Endothelial cell of umbilical vein (primary cell): ENCODE measurements around the gene PARVA.

Experiments used
- EZH2 ChIP-seq: IDR thresholded peaks from 2 replicates; pipeline ENCODE4 v1.6.1; 2012; ENCODE audit warnings: borderline replicate concordance, low read depth, mild to moderate bottlenecking, moderate library complexity, low read length, inconsistent platforms; ENCODE audit not compliant: severe bottlenecking
- FOS ChIP-seq: IDR thresholded peaks from 2 replicates; pipeline ENCODE4 v1.6.1; 2011; ENCODE audit warnings: mild to moderate bottlenecking, low read length, moderate library complexity, borderline replicate concordance; ENCODE audit not compliant: insufficient read depth
- MYC ChIP-seq: IDR thresholded peaks from one replicate; pipeline ENCODE4 v1.6.1; 2011; ENCODE audit warnings: mild to moderate bottlenecking, low read depth, low read length
- POLR2A ChIP-seq: IDR thresholded peaks from 2 replicates; pipeline ENCODE4 v1.6.1; 2012; ENCODE audit warnings: low read depth, mild to moderate bottlenecking, control low read depth, low read length
- POLR2AphosphoS5 ChIP-seq: IDR thresholded peaks from 2 replicates; pipeline ENCODE4 v1.6.1; 2012; ENCODE audit warnings: low read depth, mild to moderate bottlenecking, control low read depth, low read length, moderate library complexity; ENCODE audit not compliant: insufficient read depth
- TF ChIP-seq, protein P1 (sequence below), 2 donors: IDR thresholded peaks; 1 replicate in 1 of 2; 2 replicates in 1 of 2; pipeline ENCODE4 v1.5.1; 2011; ENCODE audit warnings: low read length in 2 of 2, mild to moderate bottlenecking in 2 of 2, moderate library complexity in 2 of 2, control low read depth in 1 of 2, inconsistent platforms in 1 of 2, low read depth in 1 of 2; ENCODE audit not compliant: insufficient read depth in 1 of 2; ENCODE audit errors: extremely low read depth in 1 of 2
- TF ChIP-seq, protein P2 (sequence below): IDR thresholded peaks from 2 replicates; pipeline ENCODE4 v1.6.1; 2011; ENCODE audit not compliant: insufficient read depth, insufficient read length

- TF ChIP-seq, protein P1, sequence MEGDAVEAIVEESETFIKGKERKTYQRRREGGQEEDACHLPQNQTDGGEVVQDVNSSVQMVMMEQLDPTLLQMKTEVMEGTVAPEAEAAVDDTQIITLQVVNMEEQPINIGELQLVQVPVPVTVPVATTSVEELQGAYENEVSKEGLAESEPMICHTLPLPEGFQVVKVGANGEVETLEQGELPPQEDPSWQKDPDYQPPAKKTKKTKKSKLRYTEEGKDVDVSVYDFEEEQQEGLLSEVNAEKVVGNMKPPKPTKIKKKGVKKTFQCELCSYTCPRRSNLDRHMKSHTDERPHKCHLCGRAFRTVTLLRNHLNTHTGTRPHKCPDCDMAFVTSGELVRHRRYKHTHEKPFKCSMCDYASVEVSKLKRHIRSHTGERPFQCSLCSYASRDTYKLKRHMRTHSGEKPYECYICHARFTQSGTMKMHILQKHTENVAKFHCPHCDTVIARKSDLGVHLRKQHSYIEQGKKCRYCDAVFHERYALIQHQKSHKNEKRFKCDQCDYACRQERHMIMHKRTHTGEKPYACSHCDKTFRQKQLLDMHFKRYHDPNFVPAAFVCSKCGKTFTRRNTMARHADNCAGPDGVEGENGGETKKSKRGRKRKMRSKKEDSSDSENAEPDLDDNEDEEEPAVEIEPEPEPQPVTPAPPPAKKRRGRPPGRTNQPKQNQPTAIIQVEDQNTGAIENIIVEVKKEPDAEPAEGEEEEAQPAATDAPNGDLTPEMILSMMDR (IDR thresholded peaks at IDR 0.05; ENCODE audit: extremely low read depth in 1 of 2, insufficient read depth in 1 of 2, low read depth in 1 of 2, low read length in 2 of 2): no peak
- TF ChIP-seq POLR2A (no peak), FOS (no peak), MYC (no peak), EZH2 (no peak), POLR2AphosphoS5 (no peak)
- TF ChIP-seq, protein P2, sequence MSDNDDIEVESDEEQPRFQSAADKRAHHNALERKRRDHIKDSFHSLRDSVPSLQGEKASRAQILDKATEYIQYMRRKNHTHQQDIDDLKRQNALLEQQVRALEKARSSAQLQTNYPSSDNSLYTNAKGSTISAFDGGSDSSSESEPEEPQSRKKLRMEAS: no peak
Measured at GRCh38 chr11:12421386-12421785, 44.0 kb downstream of the PARVA start.
